Peyer's patch (tissue), 4 donors: ENCODE data around the gene ADAMTS2. TPM values are rescaled to one million over a fixed set of nuclear protein-coding genes. Genes with fewer than 3 reads are reported as not detected.

Experiments used
- DNase-seq, 3 donors: peaks; one replicate each; pipeline ENCODE4 v3.0.0-alpha.2; 2017 to 2019
- H3K27ac ChIP-seq, 4 donors: fragments of 200-600 bp; sonication (generic); one replicate each; pipeline ENCODE4 v1.5.1; 2016 to 2019
- H3K27me3 ChIP-seq, 2 donors: fragments of 200-600 bp; sonication (generic); one replicate each; pipeline ENCODE4 v1.5.1; 2019
- H3K36me3 ChIP-seq, 3 donors: fragments of 200-600 bp; sonication (generic); one replicate each; pipeline ENCODE4 v1.5.1; 2016 to 2019
- H3K4me1 ChIP-seq, 4 donors: fragments of 200-600 bp; sonication (generic); one replicate each; pipeline ENCODE4 v1.5.1; 2016 to 2019
- H3K4me3 ChIP-seq, 4 donors: fragments of 200-600 bp; sonication (generic); 1 replicate in 3 of 4; 2 replicates in 1 of 4; pipeline ENCODE4 v1.5.1; 2016 to 2019; ENCODE audit warnings: mild to moderate bottlenecking in 1 of 4
- H3K9me3 ChIP-seq, 4 donors: fragments of 200-600 bp; sonication (generic); one replicate each; pipeline ENCODE4 v1.5.1; 2016 to 2019; ENCODE audit warnings: mild to moderate bottlenecking in 1 of 4
- CTCF ChIP-seq, 6 experiments: fragments of 450-650 bp in 4 of 6; fragments of 200-600 bp in 2 of 6; sonication (generic) in 1 of 6; IDR thresholded peaks; one replicate each; pipeline ENCODE4 v1.5.1; 2017 to 2019; ENCODE audit warnings: antibody characterized with exemption in 6 of 6, mild to moderate bottlenecking in 3 of 6, moderate library complexity in 1 of 6
- POLR2A ChIP-seq, 2 donors: fragments of 450-650 bp; IDR thresholded peaks; one replicate each; pipeline ENCODE4 v1.5.1; 2017; ENCODE audit warnings: antibody characterized with exemption in 2 of 2, mild to moderate bottlenecking in 2 of 2, moderate library complexity in 2 of 2
- total RNA-seq, 4 donors: library from RNA; depleted of rRNA; stranded (reverse); fragments of >200 nt; gene quantifications; one replicate each; pipeline ENCODE4 v1.1.0, GENCODE V29; 2016

ADAMTS2 gene
- total RNA-seq, 4 donors from 2014 or later = 5.3 to 90.0 (median 9.5) TPM

GRCh38 chr5:179369530-179369884 is 24.2 kb upstream of the ADAMTS2 start:
- DNase-seq = no peak
- Histone ChIP-seq H3K4me1 (no peaks in the 10 kb centered on the region), H3K9me3 (no peaks in the 10 kb centered on the region), H3K36me3 (no peaks in the 10 kb centered on the region), H3K4me3 (no peak overlapping the region), H3K27me3 (no peaks in the 10 kb centered on the region), H3K27ac (no peak overlapping the region)
- TF ChIP-seq POLR2A (IDR thresholded peaks at IDR 0.05) (no peak), CTCF (IDR thresholded peaks at IDR 0.05) (no peak)

- H3K27ac ChIP-seq = no peak overlapping the region
- peak in 1 of 3 donors; percentile 27 for DNase-seq
- no peaks in the 10 kb centered on the region for H3K36me3 ChIP-seq
- no peaks in the 10 kb centered on the region for H3K9me3 ChIP-seq
- H3K27me3 ChIP-seq = no peaks in the 10 kb centered on the region
- H3K4me1 ChIP-seq = no peaks in the 10 kb centered on the region
- H3K4me3 ChIP-seq = no peak overlapping the region
- TF ChIP-seq POLR2A (IDR thresholded peaks at IDR 0.05) (no peak), CTCF (IDR thresholded peaks at IDR 0.05) (no peak)
Measured at GRCh38 chr5:179368806-179369529, 23.7 kb upstream of the ADAMTS2 start.

GRCh38 chr5:179368126-179368805 is 23.0 kb upstream of the ADAMTS2 start:
- peak in 1 of 3 donors; percentile 40 for DNase-seq
- Histone ChIP-seq H3K9me3 (no peaks in the 10 kb centered on the region), H3K36me3 (no peaks in the 10 kb centered on the region), H3K27me3 (no peaks in the 10 kb centered on the region), H3K4me1 (no peaks in the 10 kb centered on the region), H3K4me3 (no peak overlapping the region), H3K27ac (no peak overlapping the region)
- TF ChIP-seq CTCF (IDR thresholded peaks at IDR 0.05) = no peak
- TF ChIP-seq POLR2A (IDR thresholded peaks at IDR 0.05) = no peak

GRCh38 chr5:179367491-179367890 is 22.2 kb upstream of the ADAMTS2 start:
- Histone ChIP-seq H3K27ac (no peak overlapping the region), H3K36me3 (no peaks in the 10 kb centered on the region), H3K27me3 (no peaks in the 10 kb centered on the region), H3K9me3 (no peaks in the 10 kb centered on the region), H3K4me3 (no peak overlapping the region), H3K4me1 (no peaks in the 10 kb centered on the region)
- peak in 1 of 3 donors; percentile 35 for DNase-seq
- TF ChIP-seq CTCF (IDR thresholded peaks at IDR 0.05) = no peak
- no peak for TF ChIP-seq POLR2A (IDR thresholded peaks at IDR 0.05)

GRCh38 chr5:179362355-179362754 is 17.1 kb upstream of the ADAMTS2 start:
- H3K4me1 ChIP-seq = no peaks in the 10 kb centered on the region
- no peak for DNase-seq
- H3K27ac ChIP-seq = no peak overlapping the region
- TF ChIP-seq POLR2A (IDR thresholded peaks at IDR 0.05) (no peak), CTCF (IDR thresholded peaks at IDR 0.05) (no peak)
- no peaks in the 10 kb centered on the region for H3K27me3 ChIP-seq
- no peaks in the 10 kb centered on the region for H3K36me3 ChIP-seq
- H3K9me3 ChIP-seq = no peaks in the 10 kb centered on the region
- no peak overlapping the region for H3K4me3 ChIP-seq
